ENCODE data around the gene MYO1D.

DNA sequence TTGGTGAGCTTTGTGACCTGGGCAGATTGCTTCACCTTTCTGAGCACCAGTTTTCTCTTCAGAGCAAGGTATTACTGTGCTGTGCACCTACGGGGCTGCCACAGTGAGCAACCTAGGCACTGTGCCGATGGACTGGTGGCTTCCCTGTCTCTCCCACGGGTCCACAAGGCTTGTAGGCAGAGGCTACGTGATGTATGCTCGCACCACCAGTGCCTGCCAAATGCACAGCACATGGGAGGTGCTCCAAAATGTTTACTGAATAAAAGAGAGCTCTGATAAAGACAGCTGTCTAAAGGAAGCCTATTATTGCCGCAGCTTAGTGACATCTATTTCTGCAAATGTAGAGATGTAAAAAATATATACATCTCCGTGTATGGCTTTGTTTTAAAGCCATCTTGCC, 251.0 kb downstream of the MYO1D start:
- TF ChIP-seq FOXM1 (IDR thresholded peaks at IDR 0.05; ENCODE audit: borderline replicate concordance) = no peak
- TF ChIP-seq FOXA1 (IDR thresholded peaks at IDR 0.05) = no peak
- no peak for TF ChIP-seq LEF1 (IDR thresholded peaks at IDR 0.05; ENCODE audit: borderline replicate concordance)
- no peak for TF ChIP-seq TARDBP (IDR thresholded peaks at IDR 0.05)
- TF ChIP-seq ELF4 (IDR thresholded peaks at IDR 0.05) = no peak
- TF ChIP-seq HDGF (IDR thresholded peaks at IDR 0.05; ENCODE audit: borderline replicate concordance) = no peak
- no peak for TF ChIP-seq CTBP1 (IDR thresholded peaks at IDR 0.05; ENCODE audit: borderline replicate concordance)
- no peak for TF ChIP-seq L3MBTL2 (conservative IDR thresholded peaks at IDR 0.05)
